Pancreas (tissue), 10 donors: ENCODE measurements around the gene RING1. TPM values are rescaled to one million over a fixed set of nuclear protein-coding genes. Genes with fewer than 3 reads are reported as not detected.

Source experiments
- ATAC-seq, 4 donors: fragments of 200-7000 bp; cut with Tn5 transposase; one replicate each; pipeline versions ENCODE4 v1.8.0 to v1.9.1; 2020; ENCODE audit warnings: mild to moderate bottlenecking in 4 of 4, moderate library complexity in 4 of 4
- DNase-seq, 6 donors: peaks; one replicate each; pipeline ENCODE4 v3.0.0-alpha.2; 2020
- FAIRE-seq: peaks from 2 replicates; lab custom pipeline; 2012; peaks lifted over from hg19 to GRCh38; lab: Jason Lieb, UNC
- H3K27ac ChIP-seq, 4 donors: fragments of 200-600 bp; sonication (generic); 1 replicate in 3 of 4; 2 replicates in 1 of 4; pipeline versions ENCODE4 v1.5.0 to v1.8.0; 2020
- H3K27me3 ChIP-seq, 4 donors: fragments of 200-600 bp; one replicate each; pipeline ENCODE4 v1.8.0; 2021
- H3K36me3 ChIP-seq, 3 donors: fragments of 200-600 bp; sonication (generic) in 1 of 3; one replicate each; pipeline versions ENCODE4 v1.5.0 to v1.8.0; 2020 to 2021
- H3K4me1 ChIP-seq, 3 donors: fragments of 200-600 bp; one replicate each; pipeline ENCODE4 v1.8.0; 2021
- H3K4me3 ChIP-seq, 4 donors: fragments of 200-600 bp; sonication (generic) in 2 of 4; one replicate each; pipeline versions ENCODE4 v1.5.0 to v1.8.0; 2020 to 2021
- H3K9me3 ChIP-seq, 4 donors: fragments of 200-600 bp; one replicate each; pipeline ENCODE4 v1.8.0; 2021
- CTCF ChIP-seq, 4 donors: fragments of 200-600 bp; sonication (generic) in 3 of 4; IDR thresholded peaks; one replicate each; pipeline versions ENCODE4 v1.5.0 to v1.8.0; 2021; ENCODE audit warnings: antibody characterized with exemption in 4 of 4
- WGBS, 2 donors: extraction: QIAGEN DNeasy Blood & Tissue Kit; methylation state at CpG; one replicate each; pipeline ENCODE4 v1.1.7; 2013; 5-methylcytosine and 5-hydroxymethylcytosine counted together
- intact Hi-C, 3 donors: fragments of 100-400 bp; cut with DNase I; formaldehyde crosslinking; loops; one replicate each; pipeline versions ENCODE4 v1.11.1 to v1.14.2; 2022
- polyA plus RNA-seq, 2 donors: library from polyadenylated mRNA; stranded (reverse); fragments of 200-250 nt; gene quantifications; one replicate each; pipeline ENCODE4 v1.2.3, GENCODE V29; 2013
- total RNA-seq, 6 donors: library from RNA; stranded (reverse); fragmentation: NEBNext Ultra II Directional in 4 of 6; extraction: Animal tissue kit (Norgen Biotek cat#: 25700) in 4 of 6; gene quantifications; one replicate each; pipeline versions ENCODE4 v1.2.1 to v1.2.4, GENCODE V29; 2021 to 2023
- donor health status: healthy with polysubstance abuse.
- donor health status: DM: no; HTN: no; CAD: no; lungs with moderate emphysema.
- donor health status: DM: no; HTN: no; CAD: no.
- donor health status: control.
- donor health status: control.
- donor health status: Bipolar disorder and iron deficiency.
- donor health status: DM: yes; HTN: yes; CAD: no.
- donor health status: DM: no; HTN: no; CAD: no.
- donor health status: DM: no; HTN: no; CAD: no.
- donor health status: DM: yes; HTN: yes; CAD: no.

RING1 gene
- total and polyA plus RNA-seq, 8 donors, result 15.0 to 57.6 (median 22.1) TPM

GRCh38 chr6:33200219-33201146 is 7.8 kb upstream of the RING1 start, which contains the start of the genes RXRB and SLC39A7:
RXRB (minus strand) TSS chr6:33200665; CDS start chr6:33200476, 189 bp downstream.
SLC39A7 (plus strand) TSS chr6:33200867; CDS start chr6:33201246, 379 bp downstream.
- Histone ChIP-seq H3K4me1 (peaks cover 17 to 30% (median 24%) of the 10 kb centered on the region in 3 donors), H3K27me3 (no peaks in the 10 kb centered on the region), H3K36me3 (peaks cover 0 to 32% (median 30%) of the 10 kb centered on the region in 3 donors), H3K27ac (peak within 1 kb of the TSS; percentile 94 to 98 (median 96)), H3K4me3 (peak within 1 kb of the TSS; percentile 80 to 90 (median 86)), H3K9me3 (no peaks in the 10 kb centered on the region)
- FAIRE-seq (no peak), ATAC-seq (peak; percentile 74 to 88 (median 76)), DNase-seq (peak; percentile 98 to 100 (median 99))
- 0 to 1% methylated on average over 51 to 68 of the region's 68 CpGs for WGBS, 2 donors
- intact Hi-C loops, result no loop called here
- TF ChIP-seq CTCF (IDR thresholded peaks at IDR 0.05), result no peak

- Histone ChIP-seq H3K9me3 (no peaks in the 10 kb centered on the region), H3K4me3 (peak overlapping the region; percentile 68 to 88 (median 82)), H3K4me1 (peaks cover 17 to 30% (median 24%) of the 10 kb centered on the region in 3 donors), H3K27me3 (no peaks in the 10 kb centered on the region), H3K27ac (peak overlapping the region; percentile 94 to 98 (median 96)), H3K36me3 (peaks cover 0 to 25% (median 23%) of the 10 kb centered on the region in 3 donors)
- ATAC-seq, result no peak
- intact Hi-C loops, result no loop called here
- DNase-seq, result peak in 1 of 6 donors; percentile 80
- WGBS, 2 donors, result 0 to 1% methylated on average over 14 of the region's 14 CpGs
- no peak for FAIRE-seq
- no peak for TF ChIP-seq CTCF (IDR thresholded peaks at IDR 0.05)
Measured at GRCh38 chr6:33201147-33201545, 7.2 kb upstream of the RING1 start.

- FAIRE-seq (no peak), DNase-seq (no peak), ATAC-seq (no peak)
- 36 to 43% methylated on average over 6 of the region's 6 CpGs for WGBS, 2 donors
- Histone ChIP-seq H3K27me3 (no peaks in the 10 kb centered on the region), H3K4me3 (peak overlapping the region; percentile 68 to 88 (median 82)), H3K9me3 (no peaks in the 10 kb centered on the region), H3K27ac (no peak overlapping the region), H3K36me3 (peaks cover 0 to 18% (median 16%) of the 10 kb centered on the region in 3 donors), H3K4me1 (peaks cover 17 to 30% (median 24%) of the 10 kb centered on the region in 3 donors)
- intact Hi-C loops, result no loop called here
- TF ChIP-seq CTCF (IDR thresholded peaks at IDR 0.05), result no peak
Measured at GRCh38 chr6:33201935-33202334, 6.4 kb upstream of the RING1 start.

- 53 to 65% methylated on average over 6 of the region's 6 CpGs for WGBS, 2 donors
- no peak for ATAC-seq
- FAIRE-seq, result no peak
- H3K27me3 ChIP-seq, result no peaks in the 10 kb centered on the region
- no peak for TF ChIP-seq CTCF (IDR thresholded peaks at IDR 0.05)
- DNase-seq, result no peak
- H3K4me3 ChIP-seq, result peak overlapping the region in 1 of 4 donors; percentile 80
- H3K36me3 ChIP-seq, result peaks cover 0 to 18% (median 16%) of the 10 kb centered on the region in 3 donors
- peaks cover 17 to 30% (median 27%) of the 10 kb centered on the region in 3 donors for H3K4me1 ChIP-seq
- no peaks in the 10 kb centered on the region for H3K9me3 ChIP-seq
- intact Hi-C loops, result no loop called here
- no peak overlapping the region for H3K27ac ChIP-seq
Measured at GRCh38 chr6:33202799-33203198, 5.5 kb upstream of the RING1 start.
